Islet of Langerhans (tissue), 1 donor: ENCODE results near the gene NRL.

Source experiments
- FAIRE-seq: peaks from one replicate; lab custom pipeline; 2011; peaks lifted over from hg19 to GRCh38; lab: Jason Lieb, UNC

NRL gene

GRCh38 chr14:24098927-24099813 lies 15.6 kb downstream of the NRL start:
- no peak for FAIRE-seq

- FAIRE-seq, result no peak
Observed at GRCh38 chr14:24098229-24098926, 16.4 kb downstream of the NRL start.

DNA sequence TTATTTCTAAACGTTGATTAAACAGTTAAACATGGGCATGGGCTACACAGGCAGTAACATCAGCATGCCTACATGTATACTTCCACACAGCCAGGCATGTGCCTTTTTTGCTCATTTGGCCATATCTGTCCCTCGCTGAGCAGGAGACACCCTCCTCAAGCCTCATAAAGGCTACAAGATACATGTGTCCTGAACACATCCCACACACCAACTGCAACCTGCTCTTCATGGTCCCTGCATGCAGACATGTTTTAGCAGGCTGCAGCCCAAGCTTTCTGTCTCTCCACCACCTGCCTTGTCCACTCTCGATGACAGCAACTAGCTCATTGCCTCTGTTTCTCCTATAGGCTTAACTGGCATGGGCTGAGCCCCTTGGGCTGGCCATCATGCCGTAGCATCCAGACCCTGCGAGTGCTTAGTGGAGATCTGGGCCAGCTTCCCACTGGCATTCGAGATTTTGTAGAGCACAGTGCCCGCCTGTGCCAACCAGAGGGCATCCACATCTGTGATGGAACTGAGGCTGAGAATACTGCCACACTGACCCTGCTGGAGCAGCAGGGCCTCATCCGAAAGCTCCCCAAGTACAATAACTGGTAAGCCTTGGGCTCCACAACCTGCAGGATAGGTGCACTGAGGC lies 18.1 kb downstream of the NRL start:
- no peak for FAIRE-seq

DNA sequence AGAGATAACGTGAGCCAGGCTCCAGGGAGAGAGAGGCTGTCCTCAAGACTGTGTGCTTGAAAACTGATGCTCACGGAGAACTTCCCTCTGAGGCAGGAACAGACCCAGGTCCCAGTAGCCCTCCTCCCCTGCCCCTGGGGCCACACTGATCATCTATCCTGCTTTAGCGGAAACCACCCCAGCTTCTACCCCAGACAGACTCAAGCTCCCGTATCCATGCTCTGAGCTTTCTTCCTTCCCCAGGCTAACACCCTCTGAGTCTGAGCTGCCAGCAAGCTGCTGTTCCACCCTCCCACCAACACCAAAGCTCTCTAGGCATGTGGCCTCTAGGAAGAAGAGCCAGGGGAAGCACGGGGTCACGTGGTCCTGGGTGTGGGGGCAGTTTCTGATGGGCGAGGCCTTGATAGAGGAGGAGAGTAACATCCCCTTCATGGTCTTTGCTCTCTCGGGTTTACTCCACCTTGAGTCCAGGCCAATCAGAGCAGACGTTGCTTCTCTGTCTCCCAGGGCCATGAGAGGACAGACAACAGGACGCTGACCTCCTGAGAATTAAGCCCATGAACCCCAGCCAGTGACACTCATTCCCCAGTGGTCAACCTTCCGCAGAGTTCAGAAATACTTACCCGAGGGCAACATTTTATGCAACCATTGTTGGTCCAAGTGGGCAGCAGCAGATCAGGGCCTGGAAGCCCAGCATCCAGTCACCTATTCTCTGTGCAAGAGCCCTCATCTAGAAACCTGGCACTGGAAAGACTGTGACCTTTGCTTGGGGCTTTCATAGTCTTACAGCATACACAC lies 19.3 kb downstream of the NRL start:
- FAIRE-seq, result no peak

DNA sequence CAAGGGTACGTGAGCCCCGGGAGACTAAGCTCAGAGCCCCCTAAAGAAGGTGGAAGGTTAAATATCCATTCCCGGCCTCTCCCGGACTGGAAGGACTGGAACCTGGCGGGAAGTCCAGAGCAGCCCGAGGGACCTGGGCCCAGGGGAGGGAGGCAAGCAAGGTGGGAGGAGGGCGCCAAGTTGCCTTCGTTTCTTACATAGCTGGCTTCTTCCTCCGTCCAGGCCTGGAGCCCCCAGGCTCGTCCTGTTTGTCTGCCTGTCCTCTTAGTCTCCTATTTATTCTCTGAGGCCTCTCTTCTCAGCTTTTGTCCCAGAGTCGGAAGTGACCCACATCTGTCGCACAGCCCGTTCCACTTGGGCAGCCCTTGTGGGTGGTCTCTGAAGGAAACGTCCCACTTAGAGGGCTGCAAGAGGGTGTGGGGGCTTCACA lies 19.9 kb downstream of the NRL start:
- no peak for FAIRE-seq

GRCh38 chr14:24093901-24094840 lies 20.6 kb downstream of the NRL start, which contains the start of gene PCK2:
TSS of gene PCK2 (plus strand) at chr14:24094311. CDS start at chr14:24094406, 95 bp downstream.
- no peak for FAIRE-seq

DNA sequence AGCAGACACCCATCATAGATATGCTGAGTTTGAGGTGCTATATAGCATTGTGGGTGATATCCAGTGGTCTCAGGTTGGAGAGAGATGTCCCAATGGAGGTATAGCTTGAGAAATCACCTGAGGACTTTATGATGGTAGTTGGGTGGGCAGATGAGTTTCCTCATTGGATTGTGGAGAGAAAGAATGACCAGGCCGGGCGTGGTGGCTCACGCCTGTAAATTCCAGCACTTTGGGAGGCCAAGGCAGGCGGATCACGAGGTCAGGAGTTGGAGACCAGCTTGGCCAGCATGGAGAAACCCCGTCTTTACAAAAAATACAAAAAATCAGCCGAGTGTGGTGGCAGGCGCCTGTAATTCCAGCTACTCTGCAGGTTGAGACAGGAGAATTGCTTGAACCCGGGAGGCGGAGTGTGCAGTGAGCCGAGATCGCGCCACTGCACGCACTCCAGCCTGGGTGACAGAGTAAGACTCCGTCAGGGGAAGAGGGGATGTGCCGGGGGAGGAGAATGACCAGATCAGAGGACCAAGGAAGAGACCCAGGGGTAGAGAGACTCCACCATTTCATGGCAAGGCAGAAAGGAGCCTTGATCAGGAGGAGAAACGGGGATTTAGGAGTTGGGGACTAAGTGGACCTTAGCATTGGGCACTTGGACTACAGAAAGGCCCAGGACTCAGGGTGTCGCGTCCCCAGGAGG lies 21.4 kb downstream of the NRL start:
- FAIRE-seq, result no peak

DNA sequence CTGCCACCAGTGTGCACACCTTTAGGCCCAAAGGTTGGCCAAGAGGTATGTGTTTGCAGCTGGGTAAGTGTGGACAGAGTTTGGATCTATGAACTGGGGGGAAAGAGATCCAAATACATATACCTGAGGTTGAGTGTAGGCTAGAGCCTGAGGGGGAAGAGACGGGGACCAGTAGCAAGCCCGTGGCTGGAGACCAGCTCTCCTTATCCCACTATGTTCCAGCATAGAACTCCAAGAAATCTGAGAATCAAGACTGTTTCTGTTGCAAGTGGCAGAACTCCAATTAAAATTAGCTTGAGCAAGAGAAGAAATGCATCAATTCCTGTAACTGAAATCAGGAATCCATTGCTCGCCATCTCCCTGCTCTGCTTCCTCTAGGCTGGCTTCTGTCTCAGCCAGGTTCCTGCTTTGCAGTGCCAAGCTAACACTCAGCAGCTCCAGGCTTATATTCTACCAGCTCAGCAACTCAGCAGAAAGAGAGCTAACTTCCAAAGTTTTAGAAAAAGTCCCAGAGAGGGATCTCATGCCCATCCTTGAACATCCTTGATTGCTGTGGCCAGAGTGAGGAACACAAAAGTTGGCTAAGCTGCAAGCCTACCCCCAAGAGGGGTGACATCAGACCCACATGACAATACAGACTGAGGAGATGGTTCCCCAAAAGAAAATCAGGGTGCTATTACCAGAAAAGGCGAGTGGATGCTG lies 22.1 kb downstream of the NRL start:
- no peak for FAIRE-seq

GRCh38 chr14:24092110-24092504 lies 22.6 kb downstream of the NRL start:
- no peak for FAIRE-seq

GRCh38 chr14:24089890-24090289 lies 24.9 kb downstream of the NRL start:
- no peak for FAIRE-seq

DNA sequence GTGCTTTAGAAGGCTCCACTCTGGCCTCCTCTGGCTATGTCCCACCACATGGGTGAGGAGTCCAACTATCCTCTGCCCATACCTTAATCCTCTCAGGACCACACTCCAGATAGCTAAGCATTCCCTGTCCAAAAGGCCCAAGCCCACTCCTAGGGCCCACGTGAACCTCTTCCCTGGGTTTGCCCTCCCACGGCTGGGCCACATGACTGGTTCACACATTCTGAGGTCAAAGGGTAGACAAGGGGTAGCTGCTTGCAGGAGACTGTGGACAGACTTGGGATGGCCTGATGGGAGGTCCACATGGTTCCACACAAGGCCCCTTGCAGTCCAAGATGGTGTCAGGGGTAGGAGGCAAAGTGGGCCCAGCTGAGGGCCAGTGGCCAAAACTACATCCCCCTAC lies 26.7 kb downstream of the NRL start:
- no peak for FAIRE-seq

DNA sequence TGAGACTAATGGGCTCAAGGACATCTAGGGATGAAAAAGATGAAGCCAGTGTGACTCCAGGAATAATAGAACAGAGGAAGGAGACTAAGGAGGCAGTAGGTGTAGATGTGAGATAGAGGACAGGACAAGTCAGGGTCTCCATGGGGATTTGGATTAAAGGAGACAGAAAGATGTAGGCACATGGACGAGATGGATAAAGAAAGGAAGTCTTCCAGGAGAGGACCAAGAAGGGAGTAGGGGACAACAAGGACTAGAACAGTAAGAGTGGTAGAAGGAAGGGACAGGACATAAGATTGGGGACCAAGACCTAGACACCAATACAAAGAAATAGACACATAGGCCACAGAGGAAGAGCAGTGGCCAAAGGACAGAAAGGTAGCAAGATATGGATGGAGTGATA lies 27.7 kb downstream of the NRL start:
- no peak for FAIRE-seq

DNA sequence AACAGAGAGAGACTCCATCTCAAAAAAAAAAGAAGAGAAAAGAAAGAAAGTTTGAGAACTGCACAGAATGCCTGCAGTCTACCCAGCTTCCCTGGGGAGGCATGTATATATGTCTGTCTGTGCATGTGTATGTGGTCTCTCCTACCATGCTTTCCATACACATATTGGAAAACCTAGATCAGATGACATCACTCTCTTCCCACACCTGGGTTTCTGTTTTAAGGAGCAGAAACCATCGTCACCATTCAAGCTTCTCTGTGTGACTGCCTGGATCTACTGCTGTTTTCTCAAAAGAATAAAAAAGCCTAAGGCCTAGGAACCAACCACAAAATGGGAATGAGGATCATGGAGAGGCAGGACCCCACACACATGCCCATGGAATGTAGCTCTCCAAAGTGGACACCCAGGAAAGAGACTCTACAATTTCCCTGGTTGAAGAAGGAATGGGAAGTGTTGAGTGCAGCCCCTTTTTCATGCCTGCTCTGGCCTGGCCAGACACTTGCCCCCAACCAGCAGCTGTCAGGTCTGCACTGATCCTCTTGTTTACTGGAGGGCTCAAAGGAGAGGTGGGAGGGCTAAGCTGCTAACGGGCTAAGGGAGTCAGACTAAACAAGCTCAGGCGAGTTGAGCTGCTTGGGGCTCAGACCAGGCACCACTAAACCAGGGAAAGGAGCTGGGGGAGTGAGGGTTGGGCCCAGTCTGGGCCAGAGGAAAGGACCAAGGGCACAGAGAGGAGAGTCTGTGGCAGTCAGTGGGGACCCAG lies 28.4 kb downstream of the NRL start:
- no peak for FAIRE-seq

DNA sequence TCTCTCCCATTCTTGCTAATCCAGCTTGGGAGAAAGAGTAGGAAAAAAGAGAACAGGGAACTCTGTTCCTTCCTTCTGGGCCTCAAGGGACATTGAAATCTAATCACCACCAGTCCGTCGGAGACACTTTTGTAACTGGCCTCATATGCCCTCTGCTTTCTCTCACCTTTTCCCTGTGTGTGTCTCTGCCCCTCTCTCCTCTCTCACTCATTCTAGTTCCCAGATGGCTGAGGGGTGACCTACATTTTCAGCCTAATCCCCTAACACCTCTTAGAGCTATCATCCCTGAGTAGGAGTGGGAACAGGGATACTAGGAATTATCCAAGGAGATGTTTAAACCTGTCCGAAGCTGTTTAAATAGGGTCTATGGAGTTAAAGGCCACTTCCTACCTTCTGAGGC lies 29.5 kb downstream of the NRL start:
- FAIRE-seq, result no peak

DNA sequence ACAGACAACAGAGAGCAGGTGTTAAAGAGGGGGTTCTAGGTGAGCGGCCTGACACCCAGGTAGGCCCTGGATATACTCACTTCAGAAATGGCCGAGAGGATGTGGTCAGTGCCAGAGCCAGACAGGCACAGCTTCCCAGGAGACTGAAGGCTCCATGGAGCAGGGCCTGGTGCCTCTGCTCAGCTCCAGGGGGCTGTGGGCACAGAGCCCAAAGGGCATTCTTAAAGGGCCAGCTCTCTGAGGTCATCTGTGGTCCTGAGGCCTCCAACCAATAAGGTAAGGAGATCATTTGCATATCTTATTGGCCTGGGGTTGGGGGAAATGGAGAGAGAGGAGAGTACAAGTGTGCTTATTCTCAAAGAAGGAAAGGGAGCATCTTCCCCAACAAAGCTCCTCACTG lies 30.3 kb downstream of the NRL start:
- no peak for FAIRE-seq

GRCh38 chr14:24083462-24083861 lies 31.3 kb downstream of the NRL start:
- FAIRE-seq, result no peak

- FAIRE-seq, result no peak
Observed at GRCh38 chr14:24082411-24083080, 32.2 kb downstream of the NRL start.

DNA sequence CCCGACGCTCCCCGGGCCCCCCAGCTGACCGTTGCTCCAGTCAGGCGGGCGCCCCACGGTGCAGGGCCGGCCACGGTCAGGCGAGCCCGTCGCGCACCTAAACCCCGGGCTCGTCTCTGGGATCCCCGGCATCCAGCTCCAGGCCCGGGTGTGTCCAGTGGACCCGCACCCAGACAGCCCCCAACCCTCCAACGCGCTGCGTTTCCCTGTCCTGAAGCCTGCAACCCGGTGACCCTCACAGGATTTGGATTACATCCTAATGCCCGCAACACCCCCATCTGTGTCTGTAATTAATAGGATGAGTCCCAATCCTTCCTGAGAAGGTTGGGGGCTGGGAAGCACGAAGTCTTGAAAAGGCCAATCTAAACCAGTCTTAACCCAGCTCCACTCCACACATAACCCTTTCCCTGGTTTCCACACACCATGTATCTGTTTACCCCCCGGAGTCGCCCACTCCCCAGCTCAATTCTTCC lies 33.0 kb downstream of the NRL start:
- FAIRE-seq, result no peak
